HEK293T (cell line): ENCODE measurements around the gene DAPK1.

ENCODE experiments used
- HDGF ChIP-seq: fragments of 450-650 bp; IDR thresholded peaks from 2 replicates; pipeline ENCODE4 v1.6.1; 2017; ENCODE audit warnings: antibody characterized with exemption, borderline replicate concordance
- TARDBP ChIP-seq: fragments of 450-650 bp; IDR thresholded peaks from 2 replicates; pipeline ENCODE4 v1.6.1; 2016

DNA sequence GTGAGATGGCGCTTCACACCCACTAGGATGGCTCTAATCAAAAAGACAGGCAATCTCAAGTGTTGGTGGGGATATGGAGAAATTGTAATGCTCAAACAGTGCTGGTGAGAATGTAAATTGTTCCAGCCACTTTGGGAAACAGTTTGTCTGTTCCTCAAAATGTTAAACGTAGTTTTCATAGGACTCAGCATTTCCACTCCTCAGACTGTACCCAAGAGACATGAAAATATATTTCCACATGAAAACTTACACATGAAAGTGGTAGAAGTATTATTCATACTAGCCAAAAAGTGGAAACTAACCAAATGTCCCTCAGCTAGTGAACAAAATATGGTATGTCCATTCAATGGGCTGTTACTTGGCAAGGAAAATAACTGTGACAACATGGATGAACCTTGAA is 120.6 kb downstream of the DAPK1 start:
- no peak for TF ChIP-seq HDGF
- TF ChIP-seq TARDBP = no peak
